Activated naive CD4-positive, alpha-beta T cell treated with anti-CD3 and anti-CD28 coated beads, Interleukin-2, amount 50 U/mL, for 24 hours (primary cell): ENCODE results near the gene FAM13B.
"Not testable (repeated sequence)": the region's sequence is repeated elsewhere in the genome, so short reads cannot be mapped to it uniquely, and the experiment has no call there.

Experiments used
- H3K27ac Mint-ChIP-seq: one replicate; pipeline ENCODE4 v1.8.0; 2021; ENCODE audit warnings: mild to moderate bottlenecking, mixed read lengths
- H3K27me3 Mint-ChIP-seq: one replicate; pipeline ENCODE4 v1.8.0; 2021; ENCODE audit warnings: mixed read lengths
- H3K36me3 Mint-ChIP-seq: one replicate; pipeline ENCODE4 v1.8.0; 2021; ENCODE audit warnings: mixed read lengths
- H3K4me1 Mint-ChIP-seq: one replicate; pipeline ENCODE4 v1.8.0; 2021; ENCODE audit warnings: mixed read lengths
- H3K4me3 Mint-ChIP-seq: one replicate; pipeline ENCODE4 v1.8.0; 2021; ENCODE audit warnings: mild to moderate bottlenecking, mixed read lengths
- H3K9me3 Mint-ChIP-seq: one replicate; pipeline ENCODE4 v1.8.0; 2021; ENCODE audit warnings: mixed read lengths

The FAM13B gene

GRCh38 chr5:138022912-138023311 is 10.0 kb downstream of the FAM13B start:
- Mint-ChIP-seq H3K36me3 (peaks cover 12% of the 10 kb centered on the region), H3K27me3 (no peaks in the 10 kb centered on the region), H3K9me3 (no peaks in the 10 kb centered on the region), H3K4me3 (no peak overlapping the region), H3K27ac (no peak overlapping the region), H3K4me1 (peaks cover 70% of the 10 kb centered on the region)

DNA sequence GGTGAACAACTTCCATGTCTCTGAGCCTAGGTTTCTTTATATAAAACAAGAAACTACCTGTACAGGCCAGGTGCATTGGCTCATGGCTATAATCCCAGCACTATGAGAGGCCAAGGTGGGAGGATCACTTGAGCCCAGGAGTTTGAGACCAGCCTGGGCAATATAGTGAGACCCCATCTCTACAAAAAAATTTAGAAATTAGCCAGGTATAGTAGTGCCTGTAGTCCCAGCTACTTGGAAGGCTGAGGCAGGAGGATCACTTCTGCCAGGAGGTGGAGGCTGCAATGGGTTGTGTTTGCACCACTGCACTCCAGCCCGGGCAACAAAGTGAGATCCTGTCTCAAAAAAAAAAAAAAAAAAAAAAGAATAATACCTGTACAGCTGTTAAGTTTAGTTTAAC is 11.1 kb downstream of the FAM13B start:
- H3K36me3 Mint-ChIP-seq: peaks cover 7% of the 10 kb centered on the region
- H3K9me3 Mint-ChIP-seq: no peaks in the 10 kb centered on the region
- no peak overlapping the region for H3K27ac Mint-ChIP-seq
- H3K4me1 Mint-ChIP-seq: peaks cover 59% of the 10 kb centered on the region
- no peak overlapping the region for H3K4me3 Mint-ChIP-seq
- H3K27me3 Mint-ChIP-seq: no peaks in the 10 kb centered on the region

DNA sequence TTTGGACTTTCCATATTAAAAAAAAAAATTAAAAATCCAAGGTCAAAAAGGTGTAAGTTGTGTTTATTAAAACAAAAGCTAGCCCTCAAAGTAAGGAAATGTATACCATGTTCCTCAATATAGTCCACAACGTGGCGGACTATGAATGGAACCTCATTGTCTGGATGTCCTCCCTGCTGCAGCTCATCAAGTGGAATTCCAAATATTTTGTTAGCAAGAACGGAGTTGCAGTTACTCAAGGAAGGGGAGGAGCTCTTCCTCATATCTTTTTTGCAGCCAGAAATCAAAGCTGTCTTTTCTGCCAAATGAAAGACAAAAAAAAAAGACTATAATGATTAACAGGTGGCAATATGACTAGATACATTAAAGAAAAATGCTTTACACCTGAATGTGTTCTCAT is 14.0 kb downstream of the FAM13B start:
- Mint-ChIP-seq H3K27me3 (no peaks in the 10 kb centered on the region), H3K4me1 (peaks cover 38% of the 10 kb centered on the region), H3K27ac (no peak overlapping the region), H3K9me3 (no peaks in the 10 kb centered on the region), H3K4me3 (no peak overlapping the region), H3K36me3 (peaks cover 10% of the 10 kb centered on the region)

DNA sequence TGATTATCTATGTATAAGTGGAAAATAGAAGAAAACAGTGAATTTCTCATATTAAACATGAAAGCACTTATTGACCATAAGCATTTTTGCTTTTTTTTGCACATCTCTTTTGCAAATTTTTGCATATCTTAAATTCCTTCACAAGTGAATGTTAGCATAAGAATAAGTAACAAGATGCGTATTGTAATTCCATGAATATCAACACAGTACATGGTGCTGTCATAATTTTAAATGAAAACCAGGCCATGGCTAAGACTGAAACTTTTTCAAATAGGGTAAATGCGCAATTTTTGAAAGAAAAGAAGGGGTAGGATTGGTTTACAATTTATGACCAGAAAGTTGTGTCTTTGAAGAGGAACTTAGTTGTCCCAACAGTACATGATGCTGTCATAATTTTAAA is 17.0 kb downstream of the FAM13B start:
- H3K4me1 Mint-ChIP-seq: peaks cover 14% of the 10 kb centered on the region
- H3K36me3 Mint-ChIP-seq: peaks cover 16% of the 10 kb centered on the region
- no peak overlapping the region for H3K4me3 Mint-ChIP-seq
- H3K9me3 Mint-ChIP-seq: no peaks in the 10 kb centered on the region
- no peaks in the 10 kb centered on the region for H3K27me3 Mint-ChIP-seq
- no peak overlapping the region for H3K27ac Mint-ChIP-seq

- Mint-ChIP-seq H3K27ac (no peak overlapping the region), H3K4me3 (no peak overlapping the region), H3K9me3 (no peaks in the 10 kb centered on the region), H3K36me3 (peaks cover 24% of the 10 kb centered on the region), H3K4me1 (peaks cover 6% of the 10 kb centered on the region), H3K27me3 (no peaks in the 10 kb centered on the region)
Observed at GRCh38 chr5:138011991-138012390, 20.9 kb downstream of the FAM13B start.

GRCh38 chr5:138000102-138000723 is 32.7 kb downstream of the FAM13B start:
- no peaks in the 10 kb centered on the region for H3K27me3 Mint-ChIP-seq
- H3K4me1 Mint-ChIP-seq: peaks cover 42% of the 10 kb centered on the region
- no peak overlapping the region for H3K4me3 Mint-ChIP-seq
- H3K9me3 Mint-ChIP-seq: no peaks in the 10 kb centered on the region
- H3K27ac Mint-ChIP-seq: no peak overlapping the region
- peaks cover 31% of the 10 kb centered on the region for H3K36me3 Mint-ChIP-seq

DNA sequence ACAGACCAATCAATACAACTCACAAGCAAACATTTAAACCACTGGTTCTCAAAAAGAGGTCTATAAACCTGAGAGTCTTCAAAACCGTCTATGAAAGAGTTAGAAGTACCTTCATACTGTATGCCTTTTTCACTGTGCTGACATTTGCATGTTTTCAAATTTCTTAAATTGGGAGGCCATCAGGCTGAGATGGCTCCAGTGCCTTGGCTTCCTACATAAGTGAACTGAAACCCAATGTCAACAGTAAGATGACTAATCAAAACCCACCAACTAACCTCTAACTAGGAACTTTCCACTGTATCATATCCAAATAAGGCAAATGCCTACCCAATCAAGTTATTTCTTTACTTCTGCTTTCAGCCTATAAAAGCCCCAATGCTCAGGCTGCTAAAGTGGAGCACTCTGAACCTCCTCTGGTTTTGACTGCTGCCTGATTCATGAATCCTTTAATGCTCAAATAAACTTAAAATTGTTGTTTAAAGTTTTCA is 35.1 kb downstream of the FAM13B start:
- peaks cover 51% of the 10 kb centered on the region for H3K4me1 Mint-ChIP-seq
- H3K27ac Mint-ChIP-seq: peak overlapping the region; percentile 63
- H3K4me3 Mint-ChIP-seq: no peak overlapping the region
- H3K36me3 Mint-ChIP-seq: peaks cover 29% of the 10 kb centered on the region
- H3K27me3 Mint-ChIP-seq: no peaks in the 10 kb centered on the region
- no peaks in the 10 kb centered on the region for H3K9me3 Mint-ChIP-seq

DNA sequence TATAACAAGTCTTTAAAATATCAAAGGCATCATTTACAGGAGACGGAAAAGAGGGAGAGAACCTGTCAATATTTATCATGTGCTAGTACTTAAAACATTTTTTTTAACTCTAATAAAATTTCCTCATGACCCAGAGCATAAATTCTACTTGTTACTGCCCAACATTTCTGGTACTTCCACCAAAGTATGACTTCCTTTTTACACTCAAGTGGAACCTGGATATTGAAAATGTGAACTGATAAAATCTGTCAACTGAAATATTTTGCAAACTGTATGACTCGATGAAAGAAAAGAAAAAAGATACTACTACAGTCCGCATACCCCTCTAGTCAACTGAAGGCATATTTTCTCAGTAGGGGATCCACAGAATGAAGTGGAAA is 37.1 kb downstream of the FAM13B start:
- no peak overlapping the region for H3K27ac Mint-ChIP-seq
- H3K36me3 Mint-ChIP-seq: peaks cover 31% of the 10 kb centered on the region
- no peaks in the 10 kb centered on the region for H3K27me3 Mint-ChIP-seq
- no peaks in the 10 kb centered on the region for H3K9me3 Mint-ChIP-seq
- H3K4me3 Mint-ChIP-seq: no peak overlapping the region
- H3K4me1 Mint-ChIP-seq: peaks cover 52% of the 10 kb centered on the region

DNA sequence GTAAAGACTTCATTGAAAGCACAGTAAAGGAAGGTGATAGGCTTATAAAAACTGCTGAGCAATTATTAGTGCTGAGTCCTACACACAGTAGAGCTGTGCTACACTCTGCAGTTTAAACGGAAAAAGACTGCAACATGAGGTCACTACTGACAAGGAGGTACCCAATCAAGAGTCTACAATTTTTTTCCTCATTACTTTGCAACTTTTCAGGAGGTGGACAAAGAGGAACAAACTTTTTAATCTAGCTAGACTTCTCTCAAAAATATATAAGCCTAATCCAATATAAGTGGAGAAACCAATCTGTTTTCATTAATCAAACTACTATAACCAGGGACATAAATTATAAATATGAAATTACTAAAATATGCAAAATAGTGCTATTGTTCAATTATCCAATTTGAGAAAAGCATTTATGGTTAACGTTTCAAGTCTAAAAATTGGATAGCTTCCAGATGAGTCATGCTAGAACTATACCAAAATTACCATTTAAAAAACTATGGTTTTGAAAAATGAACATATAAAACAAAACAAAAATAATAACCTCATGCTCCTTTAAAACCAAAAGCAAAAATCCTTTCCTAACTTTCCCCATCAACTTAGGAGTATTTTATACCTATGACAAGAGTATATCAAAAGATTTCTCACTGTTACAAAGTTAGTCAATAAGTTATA is 37.7 kb downstream of the FAM13B start:
- H3K27ac Mint-ChIP-seq: no peak overlapping the region

DNA sequence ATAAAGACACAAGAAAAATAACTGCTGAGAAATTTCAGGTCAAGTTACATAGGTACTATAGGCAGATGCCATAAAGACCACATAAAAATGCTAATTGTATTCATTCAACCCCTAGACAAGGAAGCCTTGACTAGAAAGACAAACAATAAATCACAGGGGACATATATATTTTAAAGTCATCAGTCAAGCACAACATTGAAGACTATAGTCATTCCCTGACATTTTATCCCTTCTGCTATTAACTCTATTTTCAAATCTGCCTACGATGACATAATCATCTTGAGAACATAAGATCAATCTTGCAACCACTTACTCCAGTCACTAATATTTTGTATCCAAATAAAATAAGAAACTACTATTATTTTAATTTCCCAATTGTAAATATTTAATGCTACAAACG is 38.3 kb downstream of the FAM13B start:
- Mint-ChIP-seq H3K4me1 (peaks cover 48% of the 10 kb centered on the region), H3K36me3 (peaks cover 27% of the 10 kb centered on the region)

More for the DNA sequence above, 37.7 kb downstream of the FAM13B start:
- Mint-ChIP-seq H3K27me3 (no peaks in the 10 kb centered on the region), H3K9me3 (no peaks in the 10 kb centered on the region), H3K36me3 (peaks cover 31% of the 10 kb centered on the region), H3K4me3 (no peak overlapping the region), H3K4me1 (peaks cover 52% of the 10 kb centered on the region)

GRCh38 chr5:137989419-137989818 is 43.5 kb downstream of the FAM13B start:
- Mint-ChIP-seq H3K27ac (no peak overlapping the region), H3K9me3 (no peaks in the 10 kb centered on the region), H3K4me1 (peaks cover 29% of the 10 kb centered on the region), H3K36me3 (peaks cover 17% of the 10 kb centered on the region), H3K4me3 (no peak overlapping the region), H3K27me3 (no peaks in the 10 kb centered on the region)

More for the DNA sequence above, 38.3 kb downstream of the FAM13B start:
- no peaks in the 10 kb centered on the region for H3K9me3 Mint-ChIP-seq
- no peaks in the 10 kb centered on the region for H3K27me3 Mint-ChIP-seq
- no peak overlapping the region for H3K4me3 Mint-ChIP-seq
- no peak overlapping the region for H3K27ac Mint-ChIP-seq

DNA sequence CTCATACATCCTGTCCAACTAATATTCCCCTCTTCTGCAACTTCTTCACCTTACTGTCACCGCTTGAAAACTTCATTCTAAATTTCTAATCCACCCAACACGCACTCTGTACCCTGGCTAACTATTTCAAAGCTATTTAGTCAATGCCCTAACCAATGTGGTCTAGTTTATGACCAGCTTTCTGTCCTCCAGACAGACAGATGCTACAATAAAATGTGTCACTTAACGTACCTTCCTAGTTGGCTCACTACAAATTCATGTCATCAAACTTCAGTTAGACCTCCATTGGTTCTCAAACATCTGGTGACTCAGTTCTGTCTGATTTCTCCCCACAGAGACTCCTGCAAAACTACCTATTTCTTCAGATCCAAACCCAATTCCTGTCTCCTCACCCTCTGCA is 57.7 kb downstream of the FAM13B start:
- Mint-ChIP-seq H3K36me3 (peaks cover 38% of the 10 kb centered on the region), H3K4me3 (no peak overlapping the region), H3K4me1 (peaks cover 11% of the 10 kb centered on the region), H3K27me3 (no peaks in the 10 kb centered on the region), H3K9me3 (no peaks in the 10 kb centered on the region), H3K27ac (no peak overlapping the region)

- H3K27me3 Mint-ChIP-seq, H3K4me1 Mint-ChIP-seq, H3K27ac Mint-ChIP-seq, H3K9me3 Mint-ChIP-seq, H3K4me3 Mint-ChIP-seq: not testable (repeated sequence)
- peaks cover 27% of the 10 kb centered on the region for H3K36me3 Mint-ChIP-seq
Observed at GRCh38 chr5:137970384-137970783, 62.5 kb downstream of the FAM13B start.

- no peaks in the 10 kb centered on the region for H3K27me3 Mint-ChIP-seq
- peaks cover 9% of the 10 kb centered on the region for H3K36me3 Mint-ChIP-seq
- H3K9me3 Mint-ChIP-seq: no peaks in the 10 kb centered on the region
- H3K4me1 Mint-ChIP-seq: peaks cover 3% of the 10 kb centered on the region
- no peak overlapping the region for H3K27ac Mint-ChIP-seq
- no peak overlapping the region for H3K4me3 Mint-ChIP-seq
Observed at GRCh38 chr5:137960819-137961218, 72.1 kb downstream of the FAM13B start.

DNA sequence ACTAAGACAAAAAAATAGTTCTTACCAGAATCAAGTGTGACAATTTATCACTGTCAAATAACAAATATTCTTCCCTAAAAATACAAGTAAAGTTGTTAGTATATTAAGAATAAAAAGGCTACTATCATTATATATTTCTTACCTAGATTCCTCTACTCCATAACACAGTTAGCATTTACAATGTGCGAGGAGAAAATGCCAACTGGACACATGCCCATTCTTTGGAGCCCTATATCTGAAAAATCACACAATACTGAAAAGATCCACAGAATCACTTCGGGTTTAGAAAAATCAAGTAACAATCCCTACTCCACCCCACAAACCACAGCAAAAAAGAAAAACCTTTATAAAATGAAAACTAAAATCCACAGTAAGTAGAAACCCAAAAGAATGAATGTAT is 72.7 kb downstream of the FAM13B start:
- peaks cover 3% of the 10 kb centered on the region for H3K4me1 Mint-ChIP-seq
- no peak overlapping the region for H3K4me3 Mint-ChIP-seq
- no peaks in the 10 kb centered on the region for H3K9me3 Mint-ChIP-seq
- H3K36me3 Mint-ChIP-seq: peaks cover 6% of the 10 kb centered on the region
- H3K27ac Mint-ChIP-seq: no peak overlapping the region
- no peaks in the 10 kb centered on the region for H3K27me3 Mint-ChIP-seq

- Mint-ChIP-seq H3K27ac (peak overlapping the region; percentile 62), H3K9me3 (no peaks in the 10 kb centered on the region), H3K36me3 (peaks cover 6% of the 10 kb centered on the region), H3K4me1 (peaks cover 3% of the 10 kb centered on the region), H3K27me3 (no peaks in the 10 kb centered on the region), H3K4me3 (no peak overlapping the region)
Observed at GRCh38 chr5:137959488-137959887, 73.4 kb downstream of the FAM13B start.
